GM19238 (cell line): ENCODE results near the gene AOX1.
"Not testable (repeated sequence)": the region's sequence is repeated elsewhere in the genome, so short reads cannot be mapped to it uniquely, and the experiment has no call there.

Experiments used
- DNase-seq: peaks from one replicate; pipeline ENCODE4 v3.0.0; 2011; ENCODE audit warnings: low spot score; ENCODE audit not compliant: insufficient read length

Gene AOX1

GRCh38 chr2:200602584-200602983, 16.8 kb downstream of the AOX1 start:
- DNase-seq: no peak

DNA sequence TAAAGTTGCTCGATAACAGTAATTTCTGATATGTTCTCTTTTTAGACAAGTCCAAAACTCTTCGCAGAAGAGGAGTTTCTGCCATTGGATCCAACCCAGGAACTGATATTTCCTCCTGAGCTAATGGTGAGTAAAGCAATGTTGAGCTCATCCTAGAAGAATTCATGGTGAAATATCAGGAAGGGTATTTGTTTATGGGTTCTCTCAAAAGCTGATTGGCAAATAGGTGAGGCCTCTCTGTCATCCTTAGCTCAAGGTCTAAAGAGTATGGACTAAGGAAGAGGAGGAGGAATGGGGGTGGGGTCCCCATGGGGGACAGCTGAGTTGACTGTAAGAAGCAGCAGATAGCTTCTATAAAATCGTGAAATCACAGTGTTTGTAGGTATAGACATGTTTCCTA, 18.2 kb downstream of the AOX1 start:
- DNase-seq: no peak

DNA sequence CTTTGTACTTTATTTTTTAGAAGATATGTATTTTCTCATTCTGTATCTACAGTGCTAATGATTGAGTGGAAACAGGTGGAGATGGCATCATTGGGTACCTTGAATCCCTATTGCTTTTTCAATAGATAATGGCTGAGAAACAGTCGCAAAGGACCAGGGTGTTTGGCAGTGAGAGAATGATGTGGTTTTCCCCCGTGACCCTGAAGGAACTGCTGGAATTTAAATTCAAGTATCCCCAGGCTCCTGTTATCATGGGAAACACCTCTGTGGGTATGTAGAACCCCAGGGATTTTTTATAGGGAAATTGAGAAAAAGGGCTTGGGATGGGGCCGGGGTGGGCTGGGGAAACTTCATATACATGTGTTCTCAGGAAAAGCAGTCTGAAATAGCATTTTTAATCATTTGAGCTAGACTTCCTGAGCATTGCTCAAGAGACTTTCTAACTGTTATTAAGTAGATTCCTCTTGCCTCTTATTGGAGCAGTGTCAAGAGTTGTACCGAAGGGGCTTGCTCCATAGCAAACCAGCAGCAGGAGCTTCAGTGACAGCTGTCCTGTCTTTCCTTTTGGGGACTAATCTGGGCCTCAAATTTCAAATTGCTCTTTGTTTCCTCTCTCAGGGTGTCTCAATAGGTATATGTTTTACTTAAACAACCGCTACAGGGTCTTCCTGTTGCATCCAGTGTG, 18.9 kb downstream of the AOX1 start:
- no peak for DNase-seq

GRCh38 chr2:200608341-200609027, 22.7 kb downstream of the AOX1 start:
- DNase-seq: no peak

GRCh38 chr2:200609028-200609614, 23.3 kb downstream of the AOX1 start:
- DNase-seq: no peak

DNA sequence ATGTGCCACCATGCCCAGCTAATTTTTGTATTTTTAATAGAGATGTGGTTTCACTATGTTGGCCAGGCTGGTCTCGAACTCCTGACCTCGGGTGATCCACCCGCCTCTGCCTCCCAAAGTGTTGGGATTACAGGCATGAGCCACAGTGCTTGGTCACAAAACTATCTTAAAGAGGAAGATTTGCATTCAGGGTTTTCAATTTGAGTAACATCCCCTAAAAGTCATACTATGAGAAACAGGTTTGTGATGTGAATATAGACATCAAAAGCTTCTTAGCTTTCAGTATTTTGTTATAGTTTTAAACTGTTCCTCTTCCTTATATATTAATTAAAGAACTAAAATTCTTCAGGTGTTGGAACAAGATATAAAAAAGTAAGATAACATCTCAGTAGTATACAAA, 24.4 kb downstream of the AOX1 start:
- not testable (repeated sequence) for DNase-seq

DNA sequence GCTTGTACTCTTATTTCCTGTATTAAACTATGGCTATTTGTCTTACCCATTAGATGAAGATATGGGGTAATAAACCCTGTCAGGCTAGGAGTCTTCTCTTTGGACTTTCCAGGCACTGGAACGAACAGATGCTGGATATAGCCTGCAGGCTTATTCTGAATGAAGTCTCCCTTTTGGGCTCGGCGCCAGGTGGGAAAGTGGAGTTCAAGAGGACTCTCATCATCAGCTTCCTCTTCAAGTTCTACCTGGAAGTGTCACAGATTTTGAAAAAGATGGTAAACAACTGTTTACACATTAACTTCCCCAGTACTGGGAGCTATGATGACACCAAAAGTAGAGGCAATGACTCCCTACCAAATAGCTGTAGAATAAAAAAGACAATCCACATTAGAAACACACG, 27.9 kb downstream of the AOX1 start:
- no peak for DNase-seq

DNA sequence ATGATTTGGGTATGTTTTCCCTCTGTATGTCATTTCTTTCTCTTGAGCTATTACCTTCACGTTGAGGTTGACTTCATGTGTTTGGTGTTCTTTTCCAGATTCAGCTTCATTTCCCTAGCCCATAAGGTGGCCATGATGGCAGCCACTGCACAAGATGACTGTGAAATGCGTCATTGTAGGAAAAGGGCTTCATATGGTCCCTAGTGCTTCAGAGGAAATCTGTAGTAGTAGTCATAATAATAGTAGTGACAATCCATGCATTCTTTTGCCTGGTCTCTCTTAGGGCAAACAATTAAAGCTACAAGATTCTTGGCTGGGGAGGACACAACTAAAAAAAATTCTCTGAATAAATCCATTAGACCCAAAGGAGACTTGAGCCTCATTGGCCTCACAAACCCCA, 28.4 kb downstream of the AOX1 start:
- DNase-seq: no peak

GRCh38 chr2:200615247-200615646, 29.4 kb downstream of the AOX1 start:
- DNase-seq: no peak

DNA sequence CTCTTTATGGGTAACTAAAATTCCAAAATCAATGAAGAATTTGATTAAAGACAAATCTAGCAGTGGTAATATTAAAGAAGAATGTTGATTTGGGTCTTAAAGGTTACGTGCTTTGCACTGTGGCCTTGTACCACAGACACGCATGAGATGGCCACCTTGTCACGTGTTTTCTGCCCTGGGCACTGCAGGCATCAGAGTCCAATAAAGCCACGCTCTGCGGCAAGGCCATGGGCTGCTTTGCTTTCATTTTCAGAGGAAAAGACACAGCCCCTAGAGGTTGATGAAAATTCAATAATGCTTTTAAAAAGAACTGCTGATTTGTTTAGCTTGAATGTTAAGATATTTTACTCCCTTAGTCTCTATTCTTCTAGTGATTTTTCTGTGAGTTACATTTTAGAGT, 30.4 kb downstream of the AOX1 start:
- DNase-seq: no peak

- DNase-seq: no peak
Observed at GRCh38 chr2:200616656-200617055, 30.8 kb downstream of the AOX1 start.

- DNase-seq: no peak
Observed at GRCh38 chr2:200617156-200618053, 31.6 kb downstream of the AOX1 start.

GRCh38 chr2:200618054-200618419, 32.2 kb downstream of the AOX1 start:
- DNase-seq: no peak

GRCh38 chr2:200618590-200619021, 32.8 kb downstream of the AOX1 start:
- DNase-seq: no peak

- no peak for DNase-seq
Observed at GRCh38 chr2:200619279-200619678, 33.5 kb downstream of the AOX1 start.

DNA sequence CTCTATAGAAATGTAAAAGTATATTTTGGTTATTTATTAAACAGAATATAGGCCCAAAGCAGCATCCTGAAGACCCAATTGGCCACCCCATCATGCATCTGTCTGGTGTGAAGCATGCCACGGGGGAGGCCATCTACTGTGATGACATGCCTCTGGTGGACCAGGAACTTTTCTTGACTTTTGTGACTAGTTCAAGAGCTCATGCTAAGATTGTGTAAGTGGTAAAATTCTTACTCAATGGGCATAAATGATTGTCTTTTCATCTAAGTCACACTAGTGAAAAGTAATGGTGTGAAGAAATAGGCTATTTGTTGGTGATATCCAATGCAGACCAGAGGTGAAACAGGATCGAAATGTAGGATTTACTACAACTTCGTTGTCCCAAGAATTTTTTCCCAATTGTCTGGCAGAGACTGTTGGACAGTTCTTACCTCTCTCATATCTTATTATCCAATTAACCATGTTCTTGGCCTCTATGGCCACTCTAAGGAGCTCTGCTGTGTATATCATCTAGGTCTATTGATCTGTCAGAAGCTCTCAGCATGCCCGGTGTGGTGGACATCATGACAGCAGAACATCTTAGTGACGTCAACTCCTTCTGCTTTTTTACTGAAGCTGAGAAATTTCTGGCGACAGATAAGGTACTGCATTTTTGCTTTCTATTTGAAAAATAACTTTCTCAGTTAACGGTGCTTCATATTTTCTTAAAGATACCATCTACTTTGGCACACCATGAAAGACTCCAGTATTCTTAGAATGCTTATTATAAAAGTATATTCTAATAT, 35.0 kb downstream of the AOX1 start:
- no peak for DNase-seq

DNA sequence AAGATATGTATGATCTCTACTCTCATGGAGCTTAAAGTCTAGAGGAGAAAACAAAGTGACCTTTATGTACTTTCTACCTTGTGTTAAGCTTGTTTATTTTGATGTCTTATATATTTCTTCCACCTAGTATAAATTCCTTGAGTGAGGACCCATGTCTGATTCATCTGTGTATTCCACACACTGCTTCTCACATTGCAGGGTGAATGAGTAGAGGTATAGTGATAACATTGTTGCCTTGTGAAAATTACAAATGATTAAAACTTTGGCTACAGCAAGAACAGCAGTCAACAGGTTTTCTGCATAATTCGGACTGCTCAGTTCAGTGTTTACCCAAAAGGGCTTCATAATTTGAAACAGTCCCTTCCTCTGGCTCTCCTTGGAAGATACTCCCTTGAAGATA, 36.3 kb downstream of the AOX1 start:
- no peak for DNase-seq

- no peak for DNase-seq
Observed at GRCh38 chr2:200624026-200624425, 38.2 kb downstream of the AOX1 start.

DNA sequence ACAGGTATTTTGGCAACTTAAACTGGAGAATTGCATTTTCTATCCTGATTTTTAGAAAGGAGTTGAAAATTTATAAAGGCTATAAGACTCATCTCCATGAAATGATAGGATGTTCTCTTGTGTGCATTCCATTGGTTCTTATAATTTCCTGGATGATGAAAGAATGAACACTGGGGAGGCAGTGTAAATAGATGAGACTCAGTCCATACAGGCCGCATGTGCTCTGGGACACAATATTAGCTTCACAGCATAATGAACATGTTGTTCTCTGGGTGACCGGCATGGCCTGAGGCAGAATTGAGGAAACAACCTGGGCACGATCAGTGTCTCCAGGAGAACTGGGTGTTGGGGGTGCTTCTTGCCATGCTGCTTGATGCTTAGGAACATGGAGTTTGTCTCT, 38.8 kb downstream of the AOX1 start:
- no peak for DNase-seq

- DNase-seq: no peak
Observed at GRCh38 chr2:200625282-200625681, 39.5 kb downstream of the AOX1 start.

GRCh38 chr2:200625958-200626363, 40.1 kb downstream of the AOX1 start:
- no peak for DNase-seq
